Esophagus squamous epithelium (tissue), 4 donors: ENCODE measurements around the gene UBXN11.

Experiments used
- CTCF ChIP-seq, 6 experiments: fragments of 450-650 bp in 4 of 6; fragments of 200-600 bp in 2 of 6; sonication (generic) in 2 of 6; IDR thresholded peaks; one replicate each; pipeline ENCODE4 v1.5.1; 2016 to 2019; ENCODE audit warnings: antibody characterized with exemption in 6 of 6, mild to moderate bottlenecking in 4 of 6, moderate library complexity in 4 of 6
- POLR2A ChIP-seq, 4 donors: fragments of 450-650 bp; IDR thresholded peaks; one replicate each; pipeline ENCODE4 v1.6.1; 2017; ENCODE audit warnings: antibody characterized with exemption in 4 of 4, mild to moderate bottlenecking in 4 of 4, moderate library complexity in 3 of 4

- no peak for TF ChIP-seq CTCF (IDR thresholded peaks at IDR 0.05)
- TF ChIP-seq POLR2A (IDR thresholded peaks at IDR 0.05), result no peak
Measured at GRCh38 chr1:26290122-26290881, 16.1 kb downstream of the UBXN11 start.
